NCI-H1048 (cell line): ENCODE measurements around the gene POU3F3.

Source experiments
- DNase-seq: peaks from one replicate; lab custom pipeline; 2025; lab: John Stamatoyannopoulos, UW

POU3F3 gene

GRCh38 chr2:104861351-104862057, 7.6 kb downstream of the POU3F3 start:
- no peak for DNase-seq

- no peak for DNase-seq
Measured at GRCh38 chr2:104862058-104862941, 8.4 kb downstream of the POU3F3 start.

- DNase-seq: no peak
Measured at GRCh38 chr2:104863146-104863467, 9.2 kb downstream of the POU3F3 start.

- DNase-seq: no peak
Measured at GRCh38 chr2:104863468-104864279, 9.8 kb downstream of the POU3F3 start.

- DNase-seq: no peak
Measured at GRCh38 chr2:104864280-104865095, 10.6 kb downstream of the POU3F3 start.

GRCh38 chr2:104865096-104865470, 11.2 kb downstream of the POU3F3 start:
- DNase-seq: no peak

- no peak for DNase-seq
Measured at GRCh38 chr2:104866122-104866864, 12.4 kb downstream of the POU3F3 start.

GRCh38 chr2:104866883-104867812, 13.2 kb downstream of the POU3F3 start:
- DNase-seq: no peak

GRCh38 chr2:104867813-104868504, 14.0 kb downstream of the POU3F3 start:
- DNase-seq: no peak

GRCh38 chr2:104868505-104868866, 14.6 kb downstream of the POU3F3 start:
- DNase-seq: no peak

GRCh38 chr2:104870100-104870975, 16.4 kb downstream of the POU3F3 start:
- DNase-seq: no peak

- no peak for DNase-seq
Measured at GRCh38 chr2:104871649-104871971, 17.7 kb downstream of the POU3F3 start.

- DNase-seq: no peak
Measured at GRCh38 chr2:104871972-104872865, 18.3 kb downstream of the POU3F3 start.

- no peak for DNase-seq
Measured at GRCh38 chr2:104872866-104873688, 19.2 kb downstream of the POU3F3 start.

GRCh38 chr2:104873689-104874054, 19.8 kb downstream of the POU3F3 start:
- no peak for DNase-seq

GRCh38 chr2:104874230-104874629, 20.3 kb downstream of the POU3F3 start:
- no peak for DNase-seq

GRCh38 chr2:104875262-104875661, 21.3 kb downstream of the POU3F3 start:
- DNase-seq: no peak
